ENCODE results near the gene TMSB10. TPM values are rescaled to one million over a fixed set of nuclear protein-coding genes. Genes with fewer than 3 reads are reported as not detected.

The TMSB10 gene
- total and polyA plus RNA-seq, 2 of the 13 experiments (the other 11 are each of a cell fraction or from before 2014, with no cell fraction given) = 665 to 708 TPM

DNA sequence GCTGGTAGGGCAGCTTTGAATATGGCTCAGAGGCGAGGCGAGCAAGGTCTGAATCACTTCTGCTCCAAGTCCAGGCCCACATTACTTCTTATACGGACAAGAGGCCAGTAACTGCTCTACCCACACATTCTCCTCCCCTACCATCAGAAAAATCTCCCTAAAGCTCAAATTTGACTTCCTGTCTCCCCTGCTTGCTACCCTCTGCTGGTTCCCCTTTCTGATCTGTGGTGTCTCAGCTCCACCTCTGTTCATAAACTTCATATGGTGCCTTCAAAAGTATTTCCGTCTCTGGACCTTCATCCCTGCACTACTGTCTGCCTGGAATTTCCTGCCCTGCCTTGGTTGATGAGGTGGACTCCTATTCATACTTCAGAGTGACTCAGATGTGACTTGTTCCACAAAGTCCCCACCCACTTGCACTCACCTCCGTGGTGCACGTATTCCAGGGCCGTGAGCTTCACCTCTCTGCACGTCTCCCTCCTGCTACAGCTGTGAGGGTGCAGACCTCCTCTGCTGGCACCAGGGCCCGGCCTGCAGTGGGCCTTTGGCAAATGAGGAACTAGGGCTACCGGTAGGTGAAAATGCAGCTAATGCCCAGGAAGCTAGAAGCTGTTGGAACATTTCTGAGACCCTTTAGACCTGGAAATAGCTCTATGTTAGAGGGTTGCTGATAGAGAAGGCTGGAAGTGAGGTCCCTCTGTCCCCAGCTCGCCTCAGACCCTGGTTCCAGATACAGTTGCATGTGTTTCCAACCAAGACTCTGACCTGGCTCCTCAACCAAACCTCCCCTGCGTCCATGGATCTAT is 41.0 kb downstream of the TMSB10 start (continued):
- TF ChIP-seq ZBTB10 (CRISPR knock-in tag; IDR thresholded peaks at IDR 0.05; ENCODE audit: borderline replicate concordance) (no peak), MED13 (CRISPR knock-in tag; IDR thresholded peaks at IDR 0.05) (no peak), ZNF331 (CRISPR knock-in tag; IDR thresholded peaks at IDR 0.05) (no peak), ZNF776 (CRISPR knock-in tag; IDR thresholded peaks at IDR 0.05) (no peak), GABPB1 (CRISPR knock-in tag; IDR thresholded peaks at IDR 0.05) (no peak), IRF2 (CRISPR knock-in tag; IDR thresholded peaks at IDR 0.05) (peak; percentile 47; the same call in 1 of the 2 replicates), TRAFD1 (CRISPR knock-in tag; IDR thresholded peaks at IDR 0.05; ENCODE audit: borderline replicate concordance) (peak; percentile 95), SOX13 (IDR thresholded peaks at IDR 0.05) (0 out of 2 replicates have a peak, but pooled peaks have one; percentile 16), SOX13 (CRISPR knock-in tag; conservative IDR thresholded peaks at IDR 0.05 in 1 of 2, IDR thresholded peaks at IDR 0.05 in 1 of 2) (peak in 1 of 2 experiments; percentile 29; a peak in 1 of 4 replicates), ZNF790 (CRISPR knock-in tag; IDR thresholded peaks at IDR 0.05; ENCODE audit: borderline replicate concordance) (no peak; the same call in 1 of the 2 replicates), NBN (conservative IDR thresholded peaks at IDR 0.05) (no peak), U2AF2 (IDR thresholded peaks at IDR 0.05; ENCODE audit: low read depth, low read length) (no peak), ZNF362 (CRISPR knock-in tag; IDR thresholded peaks at IDR 0.05; ENCODE audit: borderline replicate concordance) (peak; percentile 19; the same call in 1 of the 2 replicates), TAF1 (CRISPR knock-in tag; IDR thresholded peaks at IDR 0.05) (peak; percentile 56), ZBTB42 (CRISPR knock-in tag; IDR thresholded peaks at IDR 0.05) (no peak), BORCS8-MEF2B (CRISPR knock-in tag; IDR thresholded peaks at IDR 0.05) (no peak), ZNF614 (CRISPR knock-in tag; IDR thresholded peaks at IDR 0.05; ENCODE audit: borderline replicate concordance) (peak; percentile 86)
- TF ChIP-seq, protein P1, sequence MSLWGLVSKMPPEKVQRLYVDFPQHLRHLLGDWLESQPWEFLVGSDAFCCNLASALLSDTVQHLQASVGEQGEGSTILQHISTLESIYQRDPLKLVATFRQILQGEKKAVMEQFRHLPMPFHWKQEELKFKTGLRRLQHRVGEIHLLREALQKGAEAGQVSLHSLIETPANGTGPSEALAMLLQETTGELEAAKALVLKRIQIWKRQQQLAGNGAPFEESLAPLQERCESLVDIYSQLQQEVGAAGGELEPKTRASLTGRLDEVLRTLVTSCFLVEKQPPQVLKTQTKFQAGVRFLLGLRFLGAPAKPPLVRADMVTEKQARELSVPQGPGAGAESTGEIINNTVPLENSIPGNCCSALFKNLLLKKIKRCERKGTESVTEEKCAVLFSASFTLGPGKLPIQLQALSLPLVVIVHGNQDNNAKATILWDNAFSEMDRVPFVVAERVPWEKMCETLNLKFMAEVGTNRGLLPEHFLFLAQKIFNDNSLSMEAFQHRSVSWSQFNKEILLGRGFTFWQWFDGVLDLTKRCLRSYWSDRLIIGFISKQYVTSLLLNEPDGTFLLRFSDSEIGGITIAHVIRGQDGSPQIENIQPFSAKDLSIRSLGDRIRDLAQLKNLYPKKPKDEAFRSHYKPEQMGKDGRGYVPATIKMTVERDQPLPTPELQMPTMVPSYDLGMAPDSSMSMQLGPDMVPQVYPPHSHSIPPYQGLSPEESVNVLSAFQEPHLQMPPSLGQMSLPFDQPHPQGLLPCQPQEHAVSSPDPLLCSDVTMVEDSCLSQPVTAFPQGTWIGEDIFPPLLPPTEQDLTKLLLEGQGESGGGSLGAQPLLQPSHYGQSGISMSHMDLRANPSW (CRISPR knock-in tag; IDR thresholded peaks at IDR 0.05; ENCODE audit: borderline replicate concordance) = peak; percentile 80; the same call in 1 of the 2 replicates
- TF ChIP-seq, protein P2, sequence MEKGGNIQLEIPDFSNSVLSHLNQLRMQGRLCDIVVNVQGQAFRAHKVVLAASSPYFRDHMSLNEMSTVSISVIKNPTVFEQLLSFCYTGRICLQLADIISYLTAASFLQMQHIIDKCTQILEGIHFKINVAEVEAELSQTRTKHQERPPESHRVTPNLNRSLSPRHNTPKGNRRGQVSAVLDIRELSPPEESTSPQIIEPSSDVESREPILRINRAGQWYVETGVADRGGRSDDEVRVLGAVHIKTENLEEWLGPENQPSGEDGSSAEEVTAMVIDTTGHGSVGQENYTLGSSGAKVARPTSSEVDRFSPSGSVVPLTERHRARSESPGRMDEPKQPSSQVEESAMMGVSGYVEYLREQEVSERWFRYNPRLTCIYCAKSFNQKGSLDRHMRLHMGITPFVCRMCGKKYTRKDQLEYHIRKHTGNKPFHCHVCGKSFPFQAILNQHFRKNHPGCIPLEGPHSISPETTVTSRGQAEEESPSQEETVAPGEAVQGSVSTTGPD (CRISPR knock-in tag; IDR thresholded peaks at IDR 0.05) = no peak

Measured in HepG2 (cell line).